Esophagus (tissue), 2 donors: ENCODE measurements around the gene COL18A1. TPM values are rescaled to one million over a fixed set of nuclear protein-coding genes. Genes with fewer than 3 reads are reported as not detected.

Experiments used
- H3K27ac ChIP-seq, 2 donors: one replicate each; pipeline ENCODE4 v1.5.1; 2013; ENCODE audit warnings: low read depth in 2 of 2, mild to moderate bottlenecking in 2 of 2, inconsistent platforms in 1 of 2, low read length in 1 of 2, moderate library complexity in 1 of 2
- H3K27me3 ChIP-seq, 2 donors: one replicate each; pipeline ENCODE4 v1.6.1; 2013; ENCODE audit warnings: low read length in 2 of 2, control low read depth in 1 of 2, mild to moderate bottlenecking in 1 of 2; ENCODE audit not compliant: insufficient read depth in 2 of 2, control insufficient read depth in 1 of 2
- H3K36me3 ChIP-seq, 2 donors: one replicate each; pipeline ENCODE4 v1.6.1; 2013; ENCODE audit warnings: low read length in 1 of 2; ENCODE audit not compliant: control insufficient read depth in 2 of 2, insufficient read depth in 2 of 2
- H3K4me1 ChIP-seq, 2 donors: one replicate each; pipeline ENCODE4 v1.6.1; 2013; ENCODE audit warnings: low read length in 1 of 2; ENCODE audit not compliant: control insufficient read depth in 2 of 2, insufficient read depth in 2 of 2
- H3K4me3 ChIP-seq, 2 donors: one replicate each; pipeline ENCODE4 v1.5.1; 2013; ENCODE audit warnings: low read length in 2 of 2, mild to moderate bottlenecking in 2 of 2, low read depth in 1 of 2, moderate library complexity in 1 of 2
- H3K9me3 ChIP-seq, 2 donors: one replicate each; pipeline ENCODE4 v1.6.1; 2013; ENCODE audit warnings: mild to moderate bottlenecking in 2 of 2, low read depth in 1 of 2, low read length in 1 of 2, moderate library complexity in 1 of 2; ENCODE audit not compliant: control insufficient read depth in 2 of 2, insufficient read depth in 1 of 2
- WGBS, 2 donors: extraction: QIAGEN DNeasy Blood & Tissue Kit; methylation state at CpG; one replicate each; pipeline ENCODE4 v1.1.7; 2013; 5-methylcytosine and 5-hydroxymethylcytosine counted together
- polyA plus RNA-seq, 2 donors: library from polyadenylated mRNA; stranded (reverse); fragments of 200-250 nt; gene quantifications; one replicate each; pipeline ENCODE4 v1.2.3, GENCODE V29; 2013
- donor health status: healthy with polysubstance abuse.
- donor health status: Bipolar disorder and iron deficiency.

The COL18A1 gene
- polyA plus RNA-seq, 2 donors = 29.7 to 29.9 TPM

DNA sequence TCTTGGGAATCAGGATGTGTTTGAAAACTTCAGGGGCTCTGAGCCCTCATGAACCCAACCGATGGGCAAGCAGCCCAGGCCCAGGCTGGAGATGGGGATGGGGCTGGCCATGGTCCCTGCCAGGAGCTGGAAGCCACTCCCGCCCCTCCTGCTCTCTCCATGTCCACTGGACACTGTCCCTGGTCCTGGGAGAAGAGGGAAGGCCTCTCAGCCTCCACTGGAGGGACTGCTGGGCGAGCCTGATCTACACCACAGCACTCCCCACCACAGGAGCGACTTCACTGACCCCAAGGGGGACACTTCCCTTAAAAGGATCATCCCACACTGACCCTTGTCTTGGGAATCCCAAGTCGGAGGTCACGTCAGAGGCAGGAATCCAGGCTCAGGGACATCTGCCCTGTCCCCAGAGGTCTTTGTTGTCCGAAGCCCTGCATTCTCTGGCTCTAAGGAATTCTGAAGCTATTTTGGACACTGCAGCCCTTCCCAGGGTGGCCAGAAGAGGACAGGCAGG is 16.9 kb upstream of the COL18A1 start:
- Histone ChIP-seq H3K27ac (no peak overlapping the region), H3K4me1 (peaks cover 0 to 3% of the 10 kb centered on the region in 2 donors), H3K36me3 (no peaks in the 10 kb centered on the region), H3K9me3 (no peaks in the 10 kb centered on the region), H3K27me3 (no peaks in the 10 kb centered on the region), H3K4me3 (no peak overlapping the region)
- 77 to 79% methylated on average over 7 of the region's 7 CpGs for WGBS, 2 donors

DNA sequence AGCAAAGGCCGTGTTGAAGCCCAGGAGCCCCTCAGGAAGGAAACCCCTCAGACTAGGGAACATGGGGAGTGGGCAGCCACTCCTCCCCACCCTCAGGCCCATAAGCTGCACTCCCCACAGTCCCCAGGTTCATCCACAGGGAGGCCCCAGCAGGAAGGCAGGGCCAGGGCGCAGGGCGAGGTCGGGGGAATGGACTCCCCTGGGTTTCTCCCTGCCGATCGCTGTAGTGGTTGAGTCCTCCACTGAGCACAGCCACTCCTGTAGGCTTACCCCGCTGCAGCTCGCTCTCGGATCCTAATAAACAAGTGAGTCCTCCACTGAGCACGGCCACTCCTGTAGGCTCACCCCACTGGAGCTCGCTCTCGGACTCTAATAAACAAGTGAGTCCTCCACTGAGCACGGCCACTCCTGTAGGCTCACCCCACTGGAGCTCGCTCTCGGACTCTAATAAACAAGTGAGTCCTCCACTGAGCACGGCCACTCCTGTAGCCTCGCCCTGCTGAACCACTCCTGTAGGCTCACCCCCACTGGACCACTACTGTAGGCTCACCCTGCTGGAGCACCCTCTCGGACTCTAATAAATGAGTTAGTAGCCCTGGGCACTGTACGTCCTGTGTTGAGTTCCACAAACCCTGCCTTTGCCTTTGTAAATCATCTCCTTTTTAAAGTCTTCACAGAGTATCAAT is 16.2 kb upstream of the COL18A1 start:
- peaks cover 0 to 3% of the 10 kb centered on the region in 2 donors for H3K4me1 ChIP-seq
- 83 to 90% methylated on average over 17 to 19 of the region's 19 CpGs for WGBS, 2 donors
- no peak overlapping the region for H3K27ac ChIP-seq
- H3K9me3 ChIP-seq = no peaks in the 10 kb centered on the region
- H3K27me3 ChIP-seq = no peaks in the 10 kb centered on the region
- H3K36me3 ChIP-seq = no peaks in the 10 kb centered on the region
- H3K4me3 ChIP-seq = no peak overlapping the region

DNA sequence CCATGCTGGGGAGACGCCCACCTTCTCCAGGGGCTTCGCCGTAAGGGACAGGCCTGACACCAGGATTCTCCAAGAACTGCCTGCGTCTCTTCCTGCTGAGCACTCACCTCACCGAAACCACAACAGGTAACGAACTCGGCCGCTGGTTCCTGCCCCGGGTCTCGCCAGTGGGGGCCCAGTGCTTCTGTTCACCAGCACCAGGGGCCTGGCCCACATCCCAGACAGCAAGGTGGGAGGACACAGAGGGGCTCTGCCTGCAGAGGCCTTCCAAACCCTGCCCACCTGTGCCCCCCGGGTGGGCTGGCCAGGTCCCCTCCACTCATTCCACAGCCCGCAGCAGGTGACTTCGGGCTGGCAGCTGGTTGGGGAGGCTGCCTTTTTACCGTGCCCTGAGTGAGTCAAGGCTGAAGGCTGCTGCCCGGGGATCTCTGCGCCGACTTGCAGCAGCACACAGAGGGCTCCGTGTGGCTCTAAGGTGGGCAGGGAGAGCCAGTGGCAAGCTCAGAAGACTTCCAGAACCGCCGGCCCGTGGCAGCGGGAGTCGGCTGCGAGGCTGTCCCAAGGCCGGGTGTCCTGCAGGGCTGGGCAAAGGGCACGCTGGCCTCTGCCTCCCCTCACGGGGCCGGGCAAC is 14.7 kb upstream of the COL18A1 start:
- peaks cover 0 to 3% of the 10 kb centered on the region in 2 donors for H3K4me1 ChIP-seq
- H3K27ac ChIP-seq = no peak overlapping the region
- H3K27me3 ChIP-seq = no peaks in the 10 kb centered on the region
- no peaks in the 10 kb centered on the region for H3K36me3 ChIP-seq
- WGBS, 2 donors = 87 to 91% methylated on average over 28 of the region's 28 CpGs
- no peak overlapping the region for H3K4me3 ChIP-seq
- no peaks in the 10 kb centered on the region for H3K9me3 ChIP-seq

DNA sequence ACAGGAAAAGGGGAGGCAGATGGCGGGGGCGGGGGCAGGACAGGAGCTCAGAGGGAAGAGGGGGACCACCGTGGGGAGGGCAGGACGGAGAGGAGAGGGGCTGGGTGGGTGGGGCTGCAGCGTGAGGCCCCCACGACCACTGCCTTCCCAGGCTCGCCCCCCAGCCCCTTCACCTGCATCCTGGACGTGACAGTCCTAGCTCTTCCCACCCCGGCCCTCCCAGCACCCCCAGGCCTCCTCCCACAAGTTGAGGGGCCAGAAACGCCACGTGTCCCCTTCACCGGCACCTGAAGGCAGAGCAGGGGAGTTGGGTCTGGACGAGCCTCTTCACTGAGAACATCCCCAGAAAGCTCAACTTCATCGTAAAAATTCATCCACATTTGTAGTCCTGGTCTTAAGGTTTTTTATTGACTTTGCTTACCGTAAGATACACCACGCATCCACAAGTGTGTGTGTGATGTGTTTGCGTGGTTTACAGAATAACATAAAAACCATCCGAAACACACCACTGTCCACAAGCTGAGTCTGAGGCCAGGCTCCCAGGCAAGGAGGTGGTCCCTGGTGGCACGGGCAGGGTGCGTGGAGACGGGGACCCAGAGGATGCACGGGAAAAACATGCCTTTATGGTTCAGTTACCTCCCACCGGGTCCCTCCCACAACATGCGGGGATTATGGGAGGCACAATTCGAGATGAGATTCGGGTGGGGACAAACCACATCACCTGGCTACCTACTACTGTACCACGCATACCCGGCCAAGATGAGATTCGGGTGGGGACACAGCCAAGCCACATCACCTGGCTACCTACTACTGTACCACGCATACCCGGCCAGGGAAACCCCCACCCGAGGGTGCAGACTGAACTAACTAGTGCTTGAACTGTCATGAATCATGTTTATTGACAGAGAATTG is 13.9 kb upstream of the COL18A1 start:
- no peak overlapping the region for H3K27ac ChIP-seq
- 85 to 88% methylated on average over 28 to 32 of the region's 32 CpGs for WGBS, 2 donors
- H3K27me3 ChIP-seq = no peaks in the 10 kb centered on the region
- H3K36me3 ChIP-seq = no peaks in the 10 kb centered on the region
- no peaks in the 10 kb centered on the region for H3K9me3 ChIP-seq
- H3K4me1 ChIP-seq = peaks cover 0 to 3% of the 10 kb centered on the region in 2 donors
- no peak overlapping the region for H3K4me3 ChIP-seq

DNA sequence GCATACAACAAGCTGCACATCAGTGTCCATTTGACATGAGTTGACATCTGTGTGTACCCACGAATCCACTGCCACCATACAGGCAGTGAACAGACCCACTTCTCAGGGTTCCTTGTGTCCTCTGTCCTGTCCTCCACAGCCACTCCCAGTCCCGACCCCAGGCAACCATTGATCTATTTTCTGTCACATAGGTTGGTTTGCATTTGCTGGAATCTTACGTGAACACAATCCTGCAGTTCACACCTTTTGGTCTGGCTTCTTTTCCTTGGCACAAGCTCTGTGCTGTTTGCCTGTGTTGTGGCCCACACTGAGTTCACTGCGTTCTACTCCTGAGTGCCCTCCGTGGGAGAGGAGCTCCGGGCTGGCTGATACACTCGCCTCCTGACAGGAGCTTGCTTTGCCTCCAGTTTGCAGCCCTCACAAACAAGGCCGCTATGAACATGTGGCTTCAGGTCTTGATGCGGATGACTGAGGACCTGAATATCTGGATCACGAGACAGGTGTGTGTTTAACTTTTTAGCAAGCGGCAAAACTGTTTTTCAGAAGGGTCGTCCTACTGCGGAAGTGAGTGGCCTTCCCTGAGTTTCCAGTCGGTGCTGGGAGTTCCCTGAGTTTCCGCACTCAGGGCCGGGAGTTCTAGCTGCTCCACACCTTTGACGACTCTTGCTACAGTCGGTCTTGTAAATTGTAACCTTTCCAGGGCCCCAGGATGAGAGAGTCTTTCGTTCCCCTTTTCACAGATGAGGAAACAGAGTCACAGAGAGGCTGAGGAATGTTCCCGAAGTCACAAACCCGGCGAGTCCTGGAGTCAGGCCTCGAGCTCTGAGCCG is 13.0 kb upstream of the COL18A1 start:
- Histone ChIP-seq H3K27ac (no peak overlapping the region), H3K4me3 (no peak overlapping the region), H3K9me3 (no peaks in the 10 kb centered on the region), H3K4me1 (no peaks in the 10 kb centered on the region), H3K36me3 (no peaks in the 10 kb centered on the region), H3K27me3 (no peaks in the 10 kb centered on the region)
- 88 to 89% methylated on average over 24 of the region's 24 CpGs for WGBS, 2 donors

DNA sequence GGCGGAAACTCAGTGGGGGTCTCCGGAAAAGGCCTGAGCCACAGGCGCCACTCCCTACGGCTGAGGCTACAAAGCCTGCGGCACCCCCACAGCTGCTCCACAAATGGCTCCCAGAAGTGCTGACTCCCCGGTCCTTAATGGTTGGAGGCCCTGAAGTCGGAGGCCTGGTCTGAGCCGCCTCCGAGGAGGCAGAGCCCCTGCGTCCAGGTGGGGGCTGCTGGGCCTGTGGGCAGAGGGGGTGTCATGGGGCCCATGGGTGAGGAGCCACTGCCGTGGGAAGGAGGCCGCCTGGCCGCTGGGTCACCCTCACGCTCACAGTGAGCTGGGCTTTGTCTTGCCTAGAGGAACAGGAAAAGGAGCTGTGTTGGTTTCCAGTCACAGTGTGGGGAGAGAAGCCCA is 12.4 kb upstream of the COL18A1 start:
- Histone ChIP-seq H3K27ac (no peak overlapping the region), H3K27me3 (no peaks in the 10 kb centered on the region), H3K4me1 (no peaks in the 10 kb centered on the region), H3K9me3 (no peaks in the 10 kb centered on the region), H3K4me3 (no peak overlapping the region), H3K36me3 (no peaks in the 10 kb centered on the region)
- WGBS, 2 donors = 88 to 89% methylated on average over 14 of the region's 14 CpGs

DNA sequence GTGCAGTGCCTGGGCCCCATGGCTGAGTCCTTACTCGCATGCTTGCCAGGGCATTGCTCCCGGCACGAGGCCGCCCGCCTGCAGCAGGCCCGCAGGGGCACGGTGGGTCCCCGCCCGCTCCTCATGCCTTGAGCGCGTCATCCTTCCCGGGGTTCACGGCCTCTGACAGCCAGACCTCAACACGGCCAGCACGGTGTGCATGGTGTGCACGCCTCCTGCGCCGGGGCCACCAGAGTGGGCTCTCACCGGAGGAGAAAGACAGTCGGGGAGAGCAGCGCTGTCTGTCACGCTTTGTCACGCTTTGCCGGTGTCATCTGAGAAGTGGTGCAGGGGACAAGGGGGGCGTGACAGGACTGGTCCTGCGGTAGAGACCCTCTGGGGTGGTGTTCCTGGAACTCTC is 11.9 kb upstream of the COL18A1 start:
- 82 to 85% methylated on average over 26 of the region's 26 CpGs for WGBS, 2 donors
- H3K36me3 ChIP-seq = no peaks in the 10 kb centered on the region
- no peak overlapping the region for H3K4me3 ChIP-seq
- H3K9me3 ChIP-seq = no peaks in the 10 kb centered on the region
- H3K4me1 ChIP-seq = no peaks in the 10 kb centered on the region
- H3K27ac ChIP-seq = no peak overlapping the region
- H3K27me3 ChIP-seq = no peaks in the 10 kb centered on the region

DNA sequence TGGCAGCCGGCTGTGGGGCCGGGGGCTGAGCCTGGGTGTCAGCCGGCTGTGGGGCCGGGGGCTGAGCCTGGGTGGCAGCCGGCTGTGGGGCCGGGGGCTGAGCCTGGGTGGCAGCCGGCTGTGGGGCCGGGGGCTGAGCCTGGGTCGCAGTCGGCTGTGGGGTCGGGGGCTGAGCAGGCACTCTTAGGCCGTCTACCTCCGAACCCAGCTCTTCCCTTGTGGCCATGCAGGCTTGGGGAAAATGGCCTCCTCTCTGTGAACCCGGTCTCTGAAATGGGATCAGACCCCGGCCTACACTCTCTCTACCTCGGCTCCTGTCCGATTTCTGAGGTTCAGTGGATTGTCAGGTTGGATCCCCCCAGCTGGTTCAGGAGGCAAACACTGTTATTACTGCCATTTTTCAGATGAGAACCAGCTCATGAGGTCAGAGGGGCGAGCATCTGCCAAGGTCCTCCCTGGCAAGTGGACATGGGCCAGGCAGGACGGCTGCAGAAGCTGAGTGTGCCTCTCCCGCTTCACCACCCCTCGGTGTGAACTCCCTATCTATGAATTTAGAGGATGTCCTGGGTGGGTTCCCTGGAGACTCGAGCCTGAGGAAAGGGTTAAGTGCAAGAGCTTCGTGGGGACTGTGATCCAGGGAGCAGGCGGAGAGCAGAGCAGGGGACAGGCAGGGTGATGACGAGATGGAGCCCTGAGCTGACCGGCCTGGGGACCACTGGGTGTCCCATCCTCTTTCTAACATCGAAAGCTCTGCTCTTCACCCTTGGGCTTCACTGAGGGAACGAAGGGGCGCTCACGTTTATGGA is 10.9 kb upstream of the COL18A1 start:
- no peaks in the 10 kb centered on the region for H3K27me3 ChIP-seq
- no peak overlapping the region for H3K4me3 ChIP-seq
- 80 to 86% methylated on average over 28 to 30 of the region's 30 CpGs for WGBS, 2 donors
- no peaks in the 10 kb centered on the region for H3K4me1 ChIP-seq
- H3K27ac ChIP-seq = no peak overlapping the region
- H3K9me3 ChIP-seq = no peaks in the 10 kb centered on the region
- H3K36me3 ChIP-seq = no peaks in the 10 kb centered on the region
